ENCODE measurements around the gene MCUB. TPM values are rescaled to one million over a fixed set of nuclear protein-coding genes. Genes with fewer than 3 reads are reported as not detected.
"Not testable (repeated sequence)": the region's sequence is repeated elsewhere in the genome, so short reads cannot be mapped to it uniquely, and the experiment has no call there.

Gene MCUB, protein sequence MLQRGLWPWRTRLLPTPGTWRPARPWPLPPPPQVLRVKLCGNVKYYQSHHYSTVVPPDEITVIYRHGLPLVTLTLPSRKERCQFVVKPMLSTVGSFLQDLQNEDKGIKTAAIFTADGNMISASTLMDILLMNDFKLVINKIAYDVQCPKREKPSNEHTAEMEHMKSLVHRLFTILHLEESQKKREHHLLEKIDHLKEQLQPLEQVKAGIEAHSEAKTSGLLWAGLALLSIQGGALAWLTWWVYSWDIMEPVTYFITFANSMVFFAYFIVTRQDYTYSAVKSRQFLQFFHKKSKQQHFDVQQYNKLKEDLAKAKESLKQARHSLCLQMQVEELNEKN
- 151 TPM for polyA plus RNA-seq

DNA sequence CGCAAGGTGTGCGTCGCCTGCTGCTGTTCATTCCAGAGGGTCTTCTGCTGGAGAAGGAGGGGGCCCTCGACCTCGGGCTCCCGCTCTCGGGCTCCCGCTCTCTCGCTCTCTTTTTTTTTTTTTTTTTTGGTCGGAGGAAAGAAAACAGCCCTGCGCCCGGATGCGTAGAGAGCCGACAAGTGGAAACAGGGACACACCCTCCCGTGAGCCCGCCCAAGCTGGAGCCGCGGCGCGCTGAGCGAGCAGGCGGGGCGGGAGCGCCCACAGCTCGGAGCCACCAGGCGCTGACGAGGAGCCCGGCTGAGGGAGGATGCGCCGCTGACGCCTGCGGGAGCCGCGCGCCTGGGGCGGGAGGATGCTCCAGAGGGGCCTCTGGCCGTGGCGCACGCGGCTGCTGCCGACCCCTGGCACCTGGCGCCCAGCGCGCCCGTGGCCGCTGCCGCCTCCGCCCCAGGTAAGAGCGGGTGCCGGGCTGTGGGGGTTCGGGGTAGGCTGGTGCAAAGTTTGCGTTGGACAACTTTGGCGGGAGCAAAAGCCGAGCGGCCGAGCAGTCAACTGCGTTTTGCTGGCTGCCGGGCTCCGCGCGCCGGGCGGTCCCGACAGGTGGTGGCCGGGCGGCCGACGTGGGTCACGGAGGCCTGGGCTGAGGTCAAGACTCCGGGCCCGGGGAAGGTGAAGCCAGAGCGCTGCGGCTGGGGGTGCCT lies at the start of gene MCUB:
Gene MCUB (plus strand): TSS at position 264 of the 704 bp plus-strand sequence. CDS start 92 bp downstream, at position 356.
- H3K27ac Mint-ChIP-seq, result peak within 1 kb of the TSS; percentile 96
- no peaks in the 10 kb centered on the region for H3K27me3 Mint-ChIP-seq
- H3K4me3 Mint-ChIP-seq, result peak within 1 kb of the TSS; percentile 97 to 100 (median 98)
- no peaks in the 10 kb centered on the region for H3K9me3 Mint-ChIP-seq
- peaks cover 3% of the 10 kb centered on the region for H3K36me3 Mint-ChIP-seq
- H3K4me1 Mint-ChIP-seq, result peaks cover 27 to 39% (median 32%) of the 10 kb centered on the region in 3 donors

DNA sequence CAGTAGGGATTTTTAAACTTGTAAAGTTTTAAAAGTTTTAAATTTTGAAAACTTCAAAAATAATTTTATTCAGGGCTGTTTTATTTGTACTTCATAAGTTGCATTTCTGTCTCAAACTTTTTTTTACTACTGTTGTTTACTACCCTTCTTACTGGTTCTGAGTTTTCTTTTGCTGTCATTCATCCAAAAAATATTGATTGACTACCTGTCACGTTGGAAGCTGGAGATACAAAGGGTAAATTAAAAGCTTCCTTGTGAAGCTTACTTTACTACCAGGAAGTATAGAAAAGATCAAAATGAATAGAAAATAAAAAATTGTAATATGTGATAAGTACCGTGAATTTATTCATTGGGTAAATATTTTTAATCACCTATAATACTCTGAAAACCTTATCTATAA lies 49.4 kb upstream of the MCUB start:
- Mint-ChIP-seq H3K27me3 (no peaks in the 10 kb centered on the region), H3K36me3 (peaks cover 2% of the 10 kb centered on the region), H3K27ac (no peak overlapping the region)

DNA sequence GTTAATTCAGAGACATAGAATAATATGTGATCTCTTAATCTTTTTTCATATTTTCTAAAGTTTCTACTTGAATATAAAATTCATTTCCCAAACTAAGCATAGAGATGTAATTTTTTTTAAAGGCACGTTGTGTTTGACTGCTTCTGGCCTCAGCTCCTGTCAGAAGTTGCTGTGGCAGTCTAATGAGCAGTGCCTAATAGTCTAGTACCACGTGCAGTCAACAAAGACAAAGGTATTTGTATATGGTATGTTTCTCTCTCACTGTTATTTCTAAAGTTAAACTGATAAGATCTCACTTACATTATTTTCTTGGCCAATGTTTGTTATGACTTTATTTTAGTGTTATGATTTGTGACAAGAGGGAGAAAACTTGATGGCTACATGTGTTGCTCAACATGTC lies 48.6 kb upstream of the MCUB start:
- no peak overlapping the region for H3K4me3 Mint-ChIP-seq
- H3K4me1 Mint-ChIP-seq, result peaks cover 0 to 1% (median 0%) of the 10 kb centered on the region in 3 donors
- H3K27ac Mint-ChIP-seq, result no peak overlapping the region
- H3K9me3 Mint-ChIP-seq, result no peaks in the 10 kb centered on the region
- H3K36me3 Mint-ChIP-seq, result peaks cover 2% of the 10 kb centered on the region
- no peaks in the 10 kb centered on the region for H3K27me3 Mint-ChIP-seq

More for the DNA sequence above, 49.4 kb upstream of the MCUB start:
- Mint-ChIP-seq H3K4me3 (no peak overlapping the region), H3K9me3 (no peaks in the 10 kb centered on the region), H3K4me1 (peaks cover 0 to 1% (median 0%) of the 10 kb centered on the region in 3 donors)

DNA sequence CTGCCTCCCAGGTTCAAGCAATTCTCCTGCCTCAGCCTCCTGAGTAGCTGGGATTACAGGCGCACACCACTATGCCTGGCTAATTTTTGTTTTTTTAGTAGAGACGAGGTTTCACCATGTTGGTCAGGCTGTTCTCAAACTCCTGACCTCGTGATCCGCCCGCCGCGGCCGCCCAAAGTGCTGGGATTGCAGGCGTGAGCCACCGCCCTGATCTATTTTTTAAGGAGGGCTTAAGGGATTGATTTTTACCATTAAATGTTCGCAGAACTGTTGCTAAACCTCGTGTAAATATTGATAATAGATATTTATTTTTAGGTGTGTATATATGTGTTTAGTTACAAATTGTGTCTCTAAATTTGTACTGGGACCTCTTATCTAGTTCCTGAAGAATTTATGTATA lies 46.7 kb upstream of the MCUB start:
- not testable (repeated sequence) for H3K4me1 Mint-ChIP-seq, H3K36me3 Mint-ChIP-seq, H3K27ac Mint-ChIP-seq, H3K9me3 Mint-ChIP-seq, H3K4me3 Mint-ChIP-seq, H3K27me3 Mint-ChIP-seq

DNA sequence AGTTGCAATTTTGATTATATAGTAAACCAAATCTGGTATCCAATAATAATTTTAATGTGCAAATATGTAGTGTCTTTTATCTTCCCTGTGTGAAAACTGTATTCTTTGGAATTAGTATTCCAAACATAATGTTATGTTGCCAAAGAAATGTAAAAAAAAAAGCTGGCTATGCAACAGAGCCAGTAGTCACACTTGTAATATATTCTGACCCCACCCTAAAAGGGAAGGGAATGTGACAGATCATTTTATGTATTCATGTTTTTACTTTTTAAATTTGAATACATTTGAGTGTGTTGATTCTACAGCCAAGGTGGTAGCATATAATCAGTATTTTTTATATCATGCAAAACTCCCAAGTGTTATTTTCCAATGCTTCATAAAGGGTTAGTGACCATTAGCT lies 27.9 kb upstream of the MCUB start:
- Mint-ChIP-seq H3K4me3 (no peak overlapping the region), H3K27ac (no peak overlapping the region), H3K9me3 (no peaks in the 10 kb centered on the region), H3K36me3 (peaks cover 6% of the 10 kb centered on the region), H3K4me1 (peaks cover 0 to 5% (median 0%) of the 10 kb centered on the region in 3 donors), H3K27me3 (no peaks in the 10 kb centered on the region)

DNA sequence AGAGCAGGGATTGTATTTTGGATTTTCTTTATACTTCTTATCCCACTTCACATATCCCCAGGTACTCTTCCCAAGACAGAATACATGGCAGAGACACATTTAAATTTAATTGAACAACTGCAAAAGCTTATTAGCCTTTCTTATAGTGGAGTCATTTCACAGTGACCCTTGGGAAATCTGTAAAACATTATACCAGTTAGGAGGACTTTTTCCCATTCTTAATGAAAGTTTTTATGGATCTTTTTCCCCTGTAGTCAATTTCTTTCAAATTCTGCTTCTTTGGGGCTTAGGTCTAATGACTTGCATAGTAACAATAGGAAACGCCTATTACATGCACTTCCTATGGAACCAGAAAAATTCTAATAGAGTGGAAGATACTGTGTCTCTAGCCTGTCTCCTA lies 14.6 kb upstream of the MCUB start:
- Mint-ChIP-seq H3K27ac (no peak overlapping the region), H3K36me3 (peaks cover 6% of the 10 kb centered on the region), H3K27me3 (no peaks in the 10 kb centered on the region), H3K9me3 (no peaks in the 10 kb centered on the region), H3K4me3 (no peak overlapping the region), H3K4me1 (peaks cover 12 to 18% (median 17%) of the 10 kb centered on the region in 3 donors)

DNA sequence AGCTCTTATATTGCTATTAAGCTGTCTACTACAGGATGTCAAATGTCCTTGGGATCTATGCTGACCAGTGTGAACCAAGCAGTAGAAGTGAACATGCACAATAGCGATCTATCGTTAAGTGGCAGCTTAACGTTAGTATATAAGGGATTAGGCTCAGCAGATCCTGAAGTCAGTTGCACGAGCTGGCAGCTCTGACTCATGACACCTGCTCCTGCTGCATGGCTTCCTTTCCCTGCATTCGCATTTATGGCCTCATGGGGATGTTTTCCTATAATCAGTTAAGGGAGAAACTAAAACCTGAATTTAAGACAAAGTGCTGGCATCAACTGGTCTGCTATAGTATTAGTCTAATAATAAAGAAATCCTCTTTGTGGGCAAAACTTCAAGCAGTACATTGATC lies 12.7 kb upstream of the MCUB start:
- Mint-ChIP-seq H3K27me3 (no peaks in the 10 kb centered on the region), H3K27ac (no peak overlapping the region), H3K4me3 (no peak overlapping the region), H3K9me3 (no peaks in the 10 kb centered on the region), H3K36me3 (peaks cover under 1% of the 10 kb centered on the region), H3K4me1 (peaks cover 12 to 20% (median 15%) of the 10 kb centered on the region in 3 donors)

DNA sequence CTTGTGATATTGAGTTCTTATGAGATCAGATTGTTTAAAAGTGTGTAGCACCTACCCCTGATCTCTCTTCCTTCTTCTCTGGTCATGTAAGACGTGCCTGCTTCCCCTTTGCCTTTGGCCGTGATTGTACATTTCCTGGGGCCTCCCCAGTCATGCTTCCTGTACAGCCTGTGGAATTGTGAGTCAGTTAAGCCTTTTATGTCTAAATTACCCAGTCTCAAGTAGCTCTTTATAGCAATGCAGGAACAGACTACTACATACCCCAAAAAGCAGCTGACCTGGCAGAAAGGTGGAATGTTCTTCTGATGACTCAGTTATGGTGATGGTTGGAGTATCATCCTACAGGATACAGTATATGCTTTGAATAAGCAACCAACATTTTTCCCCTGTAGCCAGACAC lies 11.4 kb upstream of the MCUB start:
- Mint-ChIP-seq H3K9me3 (no peaks in the 10 kb centered on the region), H3K27me3 (no peaks in the 10 kb centered on the region), H3K4me1 (peaks cover 12 to 20% (median 12%) of the 10 kb centered on the region in 3 donors), H3K27ac (peak overlapping the region in 1 of 3 donors; percentile 1), H3K36me3 (no peaks in the 10 kb centered on the region), H3K4me3 (no peak overlapping the region)

DNA sequence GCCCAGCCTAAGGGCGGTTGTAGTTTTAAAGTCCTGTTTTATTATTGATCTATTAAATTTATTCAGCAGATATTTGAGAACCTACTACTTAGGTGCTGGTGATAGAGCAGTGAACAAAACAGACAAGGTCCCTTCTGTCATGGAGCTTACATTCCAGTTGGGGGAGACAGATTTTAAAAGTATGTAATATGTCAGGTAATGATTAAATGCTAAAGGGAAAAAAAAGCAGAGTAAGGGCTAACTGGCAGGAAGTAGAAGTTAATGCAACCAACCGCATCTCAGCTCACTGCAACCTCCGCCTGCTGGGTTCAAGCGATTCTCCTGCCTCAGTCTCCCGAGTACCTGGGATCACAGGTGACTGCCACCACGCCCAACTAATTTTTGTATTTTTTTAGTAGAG lies 7.8 kb upstream of the MCUB start:
- Mint-ChIP-seq H3K9me3 (no peaks in the 10 kb centered on the region), H3K4me1 (peaks cover 13 to 22% (median 18%) of the 10 kb centered on the region in 3 donors), H3K27me3 (no peaks in the 10 kb centered on the region), H3K36me3 (no peaks in the 10 kb centered on the region), H3K27ac (no peak overlapping the region), H3K4me3 (no peak overlapping the region)

DNA sequence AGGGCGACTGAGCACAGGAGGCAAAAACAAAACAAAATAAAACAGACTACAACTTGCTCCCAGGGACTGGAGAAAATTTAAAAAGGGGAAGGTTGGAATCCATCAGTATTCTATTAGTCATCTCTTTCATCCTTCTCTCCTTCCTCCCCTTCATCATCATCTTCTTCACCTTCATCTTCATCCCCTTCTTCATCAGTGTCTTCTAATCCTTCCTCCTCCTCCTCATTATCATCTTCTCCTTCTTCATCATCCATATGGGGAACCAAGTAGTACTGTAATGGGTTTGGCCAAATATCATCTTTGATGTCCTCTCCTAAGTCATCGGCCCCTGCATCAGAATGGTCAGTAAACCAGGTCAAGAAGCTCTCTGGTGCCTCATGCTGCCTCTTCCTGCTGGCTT lies 6.9 kb upstream of the MCUB start:
- Mint-ChIP-seq H3K36me3 (no peaks in the 10 kb centered on the region), H3K27ac (peak overlapping the region in 1 of 3 donors; percentile 50), H3K4me1 (peaks cover 9 to 18% (median 15%) of the 10 kb centered on the region in 3 donors)

DNA sequence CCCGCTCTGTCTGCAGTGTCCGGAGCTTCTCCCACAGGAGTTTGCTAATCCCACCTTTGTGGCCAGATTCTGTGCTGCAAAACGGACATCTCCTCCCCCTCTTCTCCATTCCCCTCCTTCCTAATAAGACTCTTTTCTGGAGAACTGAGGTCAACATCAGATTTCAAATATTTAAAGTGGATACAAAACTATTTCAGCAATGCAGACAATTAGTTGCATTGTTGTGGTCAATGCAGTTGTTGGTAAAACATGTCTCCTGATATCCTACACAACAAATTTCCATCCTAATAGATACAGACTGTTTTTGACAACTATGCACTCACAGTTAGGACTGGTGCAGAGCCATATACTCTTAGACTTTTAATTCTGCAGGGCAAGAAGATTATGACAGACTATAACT lies 5.1 kb upstream of the MCUB start:
- Mint-ChIP-seq H3K36me3 (no peaks in the 10 kb centered on the region), H3K27me3 (no peaks in the 10 kb centered on the region), H3K9me3 (no peaks in the 10 kb centered on the region), H3K27ac (peak overlapping the region in 2 of 3 donors; percentile 45 to 77), H3K4me3 (peak overlapping the region in 1 of 4 donors; percentile 81), H3K4me1 (peaks cover 5 to 13% (median 7%) of the 10 kb centered on the region in 3 donors)

More for the DNA sequence above, 6.9 kb upstream of the MCUB start:
- Mint-ChIP-seq H3K27me3 (no peaks in the 10 kb centered on the region), H3K4me3 (no peak overlapping the region), H3K9me3 (no peaks in the 10 kb centered on the region)

DNA sequence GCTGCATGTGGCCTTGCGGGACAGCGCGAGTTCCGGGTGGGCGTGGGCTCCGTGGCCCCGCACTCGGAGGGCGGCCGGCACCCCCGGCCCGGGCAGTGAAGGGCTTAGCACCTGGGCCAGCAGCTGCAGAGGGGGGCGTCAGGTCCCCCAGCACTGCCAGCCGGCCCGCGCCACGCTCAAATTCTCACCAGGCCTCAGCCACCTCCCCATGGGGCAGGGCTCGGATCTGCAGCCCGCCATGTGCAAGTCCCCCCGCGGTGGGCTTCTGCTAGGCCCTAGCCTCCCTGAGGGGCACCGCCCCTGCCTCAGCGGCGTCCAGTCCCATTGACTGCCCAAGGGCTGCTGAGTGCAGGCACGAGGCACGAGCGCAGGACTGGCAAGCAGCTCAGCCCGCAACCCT lies 2.6 kb upstream of the MCUB start:
- Mint-ChIP-seq H3K4me1 (peaks cover 14 to 20% (median 15%) of the 10 kb centered on the region in 3 donors), H3K9me3 (no peaks in the 10 kb centered on the region), H3K4me3 (no peak overlapping the region), H3K27me3 (no peaks in the 10 kb centered on the region), H3K36me3 (peaks cover 3% of the 10 kb centered on the region), H3K27ac (no peak overlapping the region)

DNA sequence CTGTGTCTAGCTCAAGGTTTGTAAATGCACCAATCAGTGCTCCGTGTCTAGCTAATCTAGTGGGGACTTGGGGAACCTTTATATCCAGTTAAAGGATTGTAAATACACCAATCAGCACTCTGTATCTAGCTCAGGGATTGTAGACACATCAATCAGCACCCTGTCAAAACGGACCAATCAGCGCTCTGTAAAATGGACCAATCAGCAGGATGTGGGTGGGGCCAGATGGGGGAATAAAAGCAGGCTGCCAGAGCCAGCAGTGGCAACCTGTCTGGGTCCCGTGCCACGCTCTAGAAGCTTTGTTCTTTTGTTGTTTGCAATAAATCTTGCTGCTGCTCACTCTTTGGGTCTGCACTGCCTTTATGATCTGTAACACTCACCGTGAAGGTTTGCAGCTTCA lies 2.0 kb upstream of the MCUB start:
- not testable (repeated sequence) for H3K9me3 Mint-ChIP-seq, H3K27me3 Mint-ChIP-seq, H3K36me3 Mint-ChIP-seq
- H3K4me3 Mint-ChIP-seq, result peak overlapping the region in 2 of 4 donors; percentile 61 to 97
- H3K27ac Mint-ChIP-seq, result peak overlapping the region in 2 of 3 donors; percentile 73 to 88
- H3K4me1 Mint-ChIP-seq, result peaks cover 20 to 27% (median 21%) of the 10 kb centered on the region in 3 donors

DNA sequence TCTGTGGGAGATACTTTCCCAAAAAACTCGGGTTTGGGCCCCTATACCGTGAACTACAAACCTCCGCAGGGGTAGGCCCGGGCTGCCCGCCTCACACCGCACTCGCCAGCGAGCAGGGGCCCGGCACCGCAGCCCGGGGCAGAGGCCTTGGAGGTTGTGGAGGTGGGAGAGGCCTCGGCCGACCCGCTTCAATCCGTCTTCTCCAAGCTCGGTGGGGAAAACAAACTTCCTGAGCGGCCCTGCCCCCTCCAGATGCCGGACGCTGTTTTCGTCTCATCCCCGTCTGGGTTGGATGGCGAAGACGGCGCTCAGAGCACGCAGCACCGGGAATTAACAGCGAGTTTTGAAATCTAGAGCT lies 442 bp upstream of the MCUB start:
- no peaks in the 10 kb centered on the region for H3K27me3 Mint-ChIP-seq
- H3K36me3 Mint-ChIP-seq, result peaks cover 3% of the 10 kb centered on the region
- H3K4me3 Mint-ChIP-seq, result peak overlapping the region; percentile 93 to 97 (median 96)
- H3K4me1 Mint-ChIP-seq, result peaks cover 24 to 34% (median 31%) of the 10 kb centered on the region in 3 donors
- H3K27ac Mint-ChIP-seq, result peak overlapping the region; percentile 88 to 93 (median 92)
- no peaks in the 10 kb centered on the region for H3K9me3 Mint-ChIP-seq

DNA sequence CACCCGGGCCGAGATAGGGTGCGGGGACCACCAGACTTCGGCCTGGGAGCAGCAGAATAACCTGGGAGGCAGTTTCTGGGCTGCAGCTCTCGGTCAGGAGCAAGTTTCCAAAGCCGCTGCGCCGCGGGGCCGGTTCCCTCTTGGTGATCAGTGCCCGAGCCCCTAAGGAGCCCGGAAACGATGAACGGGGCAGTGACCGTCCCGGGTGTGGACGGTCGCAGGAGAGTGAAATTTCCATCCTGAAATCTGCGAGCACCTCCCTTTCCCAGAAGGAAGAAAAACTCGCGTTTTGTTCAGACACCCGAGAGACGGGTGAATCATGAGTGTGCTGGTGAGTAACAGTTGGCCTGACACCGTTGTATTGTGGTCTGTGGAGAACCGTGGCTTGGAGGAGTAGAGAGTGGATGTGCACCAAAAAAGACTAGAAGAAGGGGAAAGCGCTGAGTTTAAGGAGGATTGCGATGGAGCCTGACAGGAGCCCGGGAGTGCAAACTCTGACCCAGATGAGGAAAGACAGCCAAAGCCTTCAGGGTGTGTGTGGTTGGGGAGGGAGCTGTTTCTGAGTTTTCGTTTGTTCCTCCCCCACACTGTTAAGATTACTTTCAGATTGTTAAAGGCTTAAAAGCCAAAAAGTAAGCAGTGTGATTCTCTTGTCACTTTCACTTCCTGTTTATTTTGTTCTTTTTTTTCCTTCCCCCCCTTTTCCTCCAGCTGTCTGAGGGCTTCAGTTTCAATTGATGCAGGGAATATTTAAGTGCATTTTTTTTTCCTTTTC lies 828 bp downstream of the MCUB start:
- Mint-ChIP-seq H3K27ac (peak overlapping the region; percentile 96), H3K4me1 (peaks cover 26 to 38% (median 32%) of the 10 kb centered on the region in 3 donors), H3K4me3 (peak overlapping the region; percentile 97 to 100 (median 98))

More for the DNA sequence above, 828 bp downstream of the MCUB start:
- peaks cover 3% of the 10 kb centered on the region for H3K36me3 Mint-ChIP-seq
- H3K9me3 Mint-ChIP-seq, result no peaks in the 10 kb centered on the region
- H3K27me3 Mint-ChIP-seq, result no peaks in the 10 kb centered on the region
